Panc1 (cell line): ENCODE measurements around the gene KNDC1. TPM values are rescaled to one million over a fixed set of nuclear protein-coding genes. Genes with fewer than 3 reads are reported as not detected.

Source experiments
- ATAC-seq: fragments of 200-7000 bp; cut with Tn5 transposase; 2 replicates; pipeline ENCODE4 v1.9.1; 2020; ENCODE audit warnings: mild to moderate bottlenecking, moderate library complexity
- BruUV-seq: library from RNA; stranded (reverse); fragments of 400-500 nt; replicated peaks from 2 replicates; lab custom pipeline; 2021; lab: Mats Ljungman, UMichigan
- CTCF ChIA-PET: fragments of 300-600 bp; sonication (Branson Sonifier 250); formaldehyde crosslinking; loops from one replicate; lab custom pipeline; 2022; ENCODE audit warnings: antibody characterized with exemption; lab: Charles Lee
- POLR2A ChIA-PET: fragments of 300-600 bp; sonication (Branson Sonifier 250); formaldehyde crosslinking; loops from one replicate; lab custom pipeline; 2022; ENCODE audit warnings: antibody characterized with exemption; lab: Charles Lee
- DNase-seq: peaks from one replicate; pipeline ENCODE4 v3.0.0-alpha.2; 2010; ENCODE audit warnings: low read depth, low spot score
- H3K27ac ChIP-seq: 2 replicates; pipeline ENCODE4 v1.5.1; 2011; ENCODE audit warnings: mild to moderate bottlenecking, low read length, inconsistent platforms
- H3K27me3 ChIP-seq: fragments of 200-500 bp; sonication (Bioruptor generic); 2 replicates; pipeline ENCODE4 v1.6.0; 2014; ENCODE audit warnings: low read length, inconsistent platforms; ENCODE audit not compliant: control insufficient read depth, insufficient read depth
- H3K36me3 ChIP-seq: fragments of 200-500 bp; sonication (Bioruptor generic); 2 replicates; pipeline ENCODE4 v1.5.1; 2014; ENCODE audit warnings: inconsistent platforms, mild to moderate bottlenecking, low read length, moderate library complexity; ENCODE audit not compliant: control insufficient read depth, insufficient read depth
- H3K4me1 ChIP-seq: 2 replicates; pipeline ENCODE4 v1.5.1; 2011; ENCODE audit warnings: inconsistent platforms, mild to moderate bottlenecking, low read length, moderate library complexity; ENCODE audit not compliant: control insufficient read depth, insufficient read depth
- H3K4me3 ChIP-seq, 2 experiments: 2 replicates each; pipeline ENCODE4 v1.5.1; 2011 to 2012; ENCODE audit warnings: low read depth in 2 of 2, low read length in 2 of 2, mild to moderate bottlenecking in 2 of 2, inconsistent platforms in 1 of 2, moderate library complexity in 1 of 2
- H3K9me3 ChIP-seq: fragments of 200-500 bp; sonication (Bioruptor generic); 2 replicates; pipeline ENCODE4 v1.5.1; 2014; ENCODE audit warnings: low read depth, mild to moderate bottlenecking, inconsistent platforms, low read length, moderate library complexity; ENCODE audit not compliant: control insufficient read depth, insufficient read depth
- POLR2AphosphoS5 ChIP-seq: IDR thresholded peaks from 2 replicates; pipeline ENCODE4 v1.6.1; 2012; ENCODE audit warnings: mild to moderate bottlenecking, low read depth, low read length, moderate library complexity
- SIN3A ChIP-seq: IDR thresholded peaks from 2 replicates; pipeline ENCODE4 v1.6.1; 2012; ENCODE audit warnings: low read depth, mild to moderate bottlenecking, low read length, moderate library complexity, borderline replicate concordance; ENCODE audit not compliant: insufficient read depth
- TCF7L2 ChIP-seq: IDR thresholded peaks from 2 replicates; pipeline ENCODE4 v1.6.1; 2011; ENCODE audit warnings: mild to moderate bottlenecking, low read depth, low read length, inconsistent platforms
- in situ Hi-C: cut with HindIII; loops from 2 replicates; pipeline ENCODE4 v1.10.0; 2016; ENCODE audit warnings: low sequenced_read_pairs, low pct_unique_long_range_greater_than_20kb
- intact Hi-C: fragments of 100-400 bp; cut with micrococcal nuclease; formaldehyde crosslinking; loops from one replicate; pipeline ENCODE4 v1.10.0; 2022; ENCODE audit not compliant: unreplicated experiment
- total RNA-seq: library from RNA; stranded (reverse); gene quantifications from one replicate; pipeline ENCODE4 v1.2.1, GENCODE V29; 2021; ENCODE audit not compliant: unreplicated experiment
- TF ChIP-seq, protein P1 (sequence below): fragments of 450-650 bp; IDR thresholded peaks from 2 replicates; pipeline ENCODE4 v1.5.1; 2017; ENCODE audit warnings: mild to moderate bottlenecking
- TF ChIP-seq, protein P2 (sequence below), 2 experiments: IDR thresholded peaks; 2 replicates each; pipeline ENCODE4 v1.6.1; 2011 to 2012; ENCODE audit warnings: low read depth in 2 of 2, control low read depth in 1 of 2, low read length in 1 of 2, mild to moderate bottlenecking in 1 of 2, moderate library complexity in 1 of 2; ENCODE audit not compliant: insufficient read depth in 1 of 2

KNDC1 gene
- total RNA-seq, 1 experiment from 2014 or later = 2.6 TPM

DNA sequence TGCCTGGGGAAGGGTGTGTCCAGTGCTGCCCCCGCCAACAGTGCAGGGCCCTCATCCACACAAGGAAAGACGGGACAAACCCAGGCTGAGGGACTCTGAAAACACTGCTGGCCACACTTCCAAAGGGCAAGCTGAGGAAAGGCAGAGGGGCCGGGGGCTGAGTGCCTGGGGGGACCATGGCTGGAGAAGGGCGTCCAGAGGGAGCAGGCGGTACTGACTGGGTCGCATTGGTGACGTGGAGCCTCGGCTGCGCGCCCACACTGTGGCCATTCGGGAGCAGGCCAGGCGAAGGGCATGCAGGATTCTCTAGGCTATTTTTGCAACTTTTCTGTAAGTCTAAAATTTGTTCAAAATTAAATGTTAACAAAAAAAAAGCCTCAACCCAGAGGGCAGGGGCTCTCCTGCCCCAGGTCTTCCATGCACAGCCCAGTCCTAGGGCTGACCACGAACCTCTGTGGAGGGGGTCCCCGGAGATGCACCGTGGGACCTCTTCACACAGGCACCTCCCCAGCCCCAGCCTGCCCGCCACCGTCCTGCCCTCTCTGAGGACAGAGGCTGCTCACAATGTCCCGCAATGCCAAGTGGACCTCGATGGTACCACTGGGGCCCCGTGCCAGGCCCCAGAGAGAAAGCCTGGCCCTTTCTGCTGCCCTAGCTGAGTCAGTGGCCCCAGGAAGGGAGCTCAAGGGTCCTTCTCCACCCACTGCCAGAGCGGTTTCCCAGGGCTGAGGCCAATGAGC lies 106.2 kb downstream of the KNDC1 start:
- POLR2A ChIA-PET = no interaction called here

DNA sequence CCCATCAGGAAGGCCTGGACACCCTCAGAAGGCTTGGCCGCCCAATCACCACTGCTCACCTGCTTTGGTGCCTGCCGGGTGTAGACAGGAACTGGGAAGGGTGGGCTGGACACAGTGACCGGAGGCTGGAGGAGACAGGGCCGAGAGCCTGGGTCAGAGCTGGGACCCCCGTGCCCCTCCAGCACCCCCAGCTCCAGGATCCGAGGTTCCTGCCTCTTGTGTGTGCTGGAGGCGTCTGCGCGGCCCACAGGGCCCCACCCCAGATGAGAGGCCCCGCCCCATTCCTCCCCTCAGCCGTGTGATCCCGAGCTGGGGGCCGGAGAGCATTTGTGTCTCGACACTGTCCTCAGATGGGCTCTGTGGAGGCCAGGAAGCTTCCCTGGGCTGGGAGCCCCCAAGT lies 107.3 kb downstream of the KNDC1 start:
- no peak for TF ChIP-seq POLR2AphosphoS5
- TF ChIP-seq, protein P1, sequence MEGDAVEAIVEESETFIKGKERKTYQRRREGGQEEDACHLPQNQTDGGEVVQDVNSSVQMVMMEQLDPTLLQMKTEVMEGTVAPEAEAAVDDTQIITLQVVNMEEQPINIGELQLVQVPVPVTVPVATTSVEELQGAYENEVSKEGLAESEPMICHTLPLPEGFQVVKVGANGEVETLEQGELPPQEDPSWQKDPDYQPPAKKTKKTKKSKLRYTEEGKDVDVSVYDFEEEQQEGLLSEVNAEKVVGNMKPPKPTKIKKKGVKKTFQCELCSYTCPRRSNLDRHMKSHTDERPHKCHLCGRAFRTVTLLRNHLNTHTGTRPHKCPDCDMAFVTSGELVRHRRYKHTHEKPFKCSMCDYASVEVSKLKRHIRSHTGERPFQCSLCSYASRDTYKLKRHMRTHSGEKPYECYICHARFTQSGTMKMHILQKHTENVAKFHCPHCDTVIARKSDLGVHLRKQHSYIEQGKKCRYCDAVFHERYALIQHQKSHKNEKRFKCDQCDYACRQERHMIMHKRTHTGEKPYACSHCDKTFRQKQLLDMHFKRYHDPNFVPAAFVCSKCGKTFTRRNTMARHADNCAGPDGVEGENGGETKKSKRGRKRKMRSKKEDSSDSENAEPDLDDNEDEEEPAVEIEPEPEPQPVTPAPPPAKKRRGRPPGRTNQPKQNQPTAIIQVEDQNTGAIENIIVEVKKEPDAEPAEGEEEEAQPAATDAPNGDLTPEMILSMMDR = no peak
- TF ChIP-seq SIN3A = no peak
- TF ChIP-seq, protein P2, sequence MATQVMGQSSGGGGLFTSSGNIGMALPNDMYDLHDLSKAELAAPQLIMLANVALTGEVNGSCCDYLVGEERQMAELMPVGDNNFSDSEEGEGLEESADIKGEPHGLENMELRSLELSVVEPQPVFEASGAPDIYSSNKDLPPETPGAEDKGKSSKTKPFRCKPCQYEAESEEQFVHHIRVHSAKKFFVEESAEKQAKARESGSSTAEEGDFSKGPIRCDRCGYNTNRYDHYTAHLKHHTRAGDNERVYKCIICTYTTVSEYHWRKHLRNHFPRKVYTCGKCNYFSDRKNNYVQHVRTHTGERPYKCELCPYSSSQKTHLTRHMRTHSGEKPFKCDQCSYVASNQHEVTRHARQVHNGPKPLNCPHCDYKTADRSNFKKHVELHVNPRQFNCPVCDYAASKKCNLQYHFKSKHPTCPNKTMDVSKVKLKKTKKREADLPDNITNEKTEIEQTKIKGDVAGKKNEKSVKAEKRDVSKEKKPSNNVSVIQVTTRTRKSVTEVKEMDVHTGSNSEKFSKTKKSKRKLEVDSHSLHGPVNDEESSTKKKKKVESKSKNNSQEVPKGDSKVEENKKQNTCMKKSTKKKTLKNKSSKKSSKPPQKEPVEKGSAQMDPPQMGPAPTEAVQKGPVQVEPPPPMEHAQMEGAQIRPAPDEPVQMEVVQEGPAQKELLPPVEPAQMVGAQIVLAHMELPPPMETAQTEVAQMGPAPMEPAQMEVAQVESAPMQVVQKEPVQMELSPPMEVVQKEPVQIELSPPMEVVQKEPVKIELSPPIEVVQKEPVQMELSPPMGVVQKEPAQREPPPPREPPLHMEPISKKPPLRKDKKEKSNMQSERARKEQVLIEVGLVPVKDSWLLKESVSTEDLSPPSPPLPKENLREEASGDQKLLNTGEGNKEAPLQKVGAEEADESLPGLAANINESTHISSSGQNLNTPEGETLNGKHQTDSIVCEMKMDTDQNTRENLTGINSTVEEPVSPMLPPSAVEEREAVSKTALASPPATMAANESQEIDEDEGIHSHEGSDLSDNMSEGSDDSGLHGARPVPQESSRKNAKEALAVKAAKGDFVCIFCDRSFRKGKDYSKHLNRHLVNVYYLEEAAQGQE (IDR thresholded peaks at IDR 0.05; ENCODE audit: insufficient read depth in 1 of 2, low read depth in 2 of 2, low read length in 1 of 2) = no peak
- TF ChIP-seq TCF7L2 = no peak
- ChIA-PET POLR2A (no interaction called here), CTCF (interaction anchor here (0.6 to 0.7 kb wide), 2 partner anchors 53 to 107 kb away, joined by 3 to 5 read pairs; no protein-coding TSS in a partner anchor)
- Histone ChIP-seq H3K4me1 (peaks cover 4% of the 10 kb centered on the region), H3K9me3 (no peaks in the 10 kb centered on the region), H3K4me3 (no peak overlapping the region), H3K36me3 (no peaks in the 10 kb centered on the region), H3K27me3 (no peaks in the 10 kb centered on the region), H3K27ac (no peak overlapping the region)
- intact Hi-C loops (no loop called here), in situ Hi-C loops (no loop called here)
- BruUV-seq = no TSS peak
- DNase-seq (no peak), ATAC-seq (no peak)

More for the DNA sequence above, 106.2 kb downstream of the KNDC1 start:
- Histone ChIP-seq H3K4me3 (no peak overlapping the region), H3K9me3 (no peaks in the 10 kb centered on the region), H3K36me3 (no peaks in the 10 kb centered on the region), H3K27me3 (no peaks in the 10 kb centered on the region), H3K27ac (no peak overlapping the region), H3K4me1 (peaks cover 7% of the 10 kb centered on the region)
- no TSS peak for BruUV-seq
- ATAC-seq = no peak
- DNase-seq = no peak
- in situ Hi-C loops (no loop called here), intact Hi-C loops (no loop called here)
- TF ChIP-seq, protein P2 (IDR thresholded peaks at IDR 0.05; ENCODE audit: insufficient read depth in 1 of 2, low read depth in 2 of 2, low read length in 1 of 2) = no peak
- TF ChIP-seq TCF7L2 (no peak), SIN3A (no peak), POLR2AphosphoS5 (no peak)
- TF ChIP-seq, protein P1 = no peak
- CTCF ChIA-PET = no interaction called here
